ENCODE data around the gene POLA2.
"Not testable (repeated sequence)": the region's sequence is repeated elsewhere in the genome, so short reads cannot be mapped to it uniquely, and the experiment has no call there.

POLA2 gene

DNA sequence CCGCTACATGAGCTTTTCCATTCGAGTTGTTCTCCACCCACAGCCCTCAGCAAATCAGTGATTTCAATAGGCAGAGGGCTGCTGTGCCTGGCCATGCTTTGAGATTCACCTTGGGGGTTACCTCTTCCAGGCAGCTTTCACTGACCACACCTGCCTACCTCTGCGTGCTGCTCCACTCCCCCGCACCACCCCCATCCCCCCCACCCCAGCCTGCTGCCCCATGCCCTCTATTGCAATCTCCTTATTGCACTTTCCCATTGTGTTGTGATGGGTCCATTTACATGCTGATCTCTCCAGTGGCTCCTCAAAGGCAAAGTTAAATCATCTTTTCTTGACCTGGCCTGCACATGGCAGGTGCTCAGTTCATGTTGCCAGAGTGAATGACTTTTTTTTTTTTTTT is 18.0 kb upstream of the POLA2 start:
- peak; percentile 64 for DNase-seq (ENCODE audit: low read depth, low spot score)
- Histone ChIP-seq H3K9me3 (ENCODE audit: insufficient read depth, low read length) (peaks cover 13% of the 10 kb centered on the region; the same call in 1 of the 2 replicates), H3K9ac (ENCODE audit: insufficient read length, low read depth) (no peak overlapping the region), H3K36me3 (ENCODE audit: insufficient read depth, insufficient read length, low read length) (no peaks in the 10 kb centered on the region), H3K27me3 (ENCODE audit: insufficient read depth, insufficient read length) (no peaks in the 10 kb centered on the region), H3K4me3 (ENCODE audit: insufficient read length, low read depth) (no peak overlapping the region), H3K4me1 (ENCODE audit: insufficient read depth, insufficient read length) (peaks cover 4% of the 10 kb centered on the region)
- no peak for TF ChIP-seq YY1 (IDR thresholded peaks at IDR 0.05; ENCODE audit: insufficient read depth, insufficient read length)
- no peak for TF ChIP-seq ZNF274 (IDR thresholded peaks at IDR 0.05; ENCODE audit: low read depth, low read length)
- TF ChIP-seq SUZ12 (IDR thresholded peaks at IDR 0.05; ENCODE audit: extremely low read depth, insufficient read depth, insufficient read length): no peak

DNA sequence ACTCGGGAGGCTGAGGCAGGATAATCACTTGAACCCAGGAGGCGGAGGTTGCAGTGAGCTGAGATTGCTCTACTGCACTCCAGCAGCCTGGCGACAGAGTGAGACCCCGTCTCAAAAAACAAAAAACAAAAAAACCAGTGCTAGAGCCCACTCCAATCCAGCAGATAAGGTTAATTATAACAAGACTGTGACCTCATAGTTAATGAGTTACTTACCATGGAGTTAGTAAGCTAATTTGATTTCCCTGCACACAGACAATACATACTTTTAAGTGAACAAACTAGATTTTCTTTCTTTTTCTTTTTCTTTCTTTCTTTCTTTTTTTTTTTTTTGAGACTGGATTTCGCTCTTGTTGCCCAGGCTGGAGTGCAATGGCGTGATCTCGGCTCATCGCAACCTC is 16.7 kb upstream of the POLA2 start:
- peaks cover 13% of the 10 kb centered on the region; the same call in 1 of the 2 replicates for H3K9me3 ChIP-seq (ENCODE audit: insufficient read depth, low read length)
- H3K27me3 ChIP-seq (ENCODE audit: insufficient read depth, insufficient read length); H3K4me3 ChIP-seq (ENCODE audit: insufficient read length, low read depth); H3K9ac ChIP-seq (ENCODE audit: insufficient read length, low read depth); H3K4me1 ChIP-seq (ENCODE audit: insufficient read depth, insufficient read length); H3K36me3 ChIP-seq (ENCODE audit: insufficient read depth, insufficient read length, low read length); DNase-seq (ENCODE audit: low read depth, low spot score): not testable (repeated sequence)

DNA sequence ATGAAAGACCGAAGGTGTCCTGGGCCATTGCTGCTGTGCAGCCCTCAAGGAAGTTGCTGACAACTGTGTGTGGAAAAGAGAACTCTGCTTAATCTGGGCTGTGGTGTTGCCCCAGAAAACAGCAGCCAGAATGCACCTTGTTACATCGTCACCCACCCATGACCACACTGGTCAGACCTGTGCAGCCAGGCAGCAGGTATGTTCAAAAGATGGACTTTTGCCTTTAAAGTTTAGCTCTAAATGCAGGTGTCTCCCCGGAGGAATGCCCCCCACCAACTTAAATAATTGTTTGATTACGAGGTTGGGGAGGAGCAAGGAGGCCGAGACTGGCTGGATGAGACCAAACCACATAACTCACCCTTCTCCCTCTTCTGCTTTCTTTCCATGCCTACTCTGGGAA is 15.3 kb upstream of the POLA2 start:
- H3K9ac ChIP-seq (ENCODE audit: insufficient read length, low read depth): no peak overlapping the region
- no peak overlapping the region for H3K4me3 ChIP-seq (ENCODE audit: insufficient read length, low read depth)
- H3K9me3 ChIP-seq (ENCODE audit: insufficient read depth, low read length): peaks cover 11% of the 10 kb centered on the region; the same call in 1 of the 2 replicates
- no peaks in the 10 kb centered on the region for H3K27me3 ChIP-seq (ENCODE audit: insufficient read depth, insufficient read length)
- no peak for DNase-seq (ENCODE audit: low read depth, low spot score)
- H3K4me1 ChIP-seq (ENCODE audit: insufficient read depth, insufficient read length): peaks cover 4% of the 10 kb centered on the region
- H3K36me3 ChIP-seq (ENCODE audit: insufficient read depth, insufficient read length, low read length): no peaks in the 10 kb centered on the region
- TF ChIP-seq YY1 (IDR thresholded peaks at IDR 0.05; ENCODE audit: insufficient read depth, insufficient read length): no peak
- TF ChIP-seq SUZ12 (IDR thresholded peaks at IDR 0.05; ENCODE audit: extremely low read depth, insufficient read depth, insufficient read length): no peak
- TF ChIP-seq ZNF274 (IDR thresholded peaks at IDR 0.05; ENCODE audit: low read depth, low read length): no peak

DNA sequence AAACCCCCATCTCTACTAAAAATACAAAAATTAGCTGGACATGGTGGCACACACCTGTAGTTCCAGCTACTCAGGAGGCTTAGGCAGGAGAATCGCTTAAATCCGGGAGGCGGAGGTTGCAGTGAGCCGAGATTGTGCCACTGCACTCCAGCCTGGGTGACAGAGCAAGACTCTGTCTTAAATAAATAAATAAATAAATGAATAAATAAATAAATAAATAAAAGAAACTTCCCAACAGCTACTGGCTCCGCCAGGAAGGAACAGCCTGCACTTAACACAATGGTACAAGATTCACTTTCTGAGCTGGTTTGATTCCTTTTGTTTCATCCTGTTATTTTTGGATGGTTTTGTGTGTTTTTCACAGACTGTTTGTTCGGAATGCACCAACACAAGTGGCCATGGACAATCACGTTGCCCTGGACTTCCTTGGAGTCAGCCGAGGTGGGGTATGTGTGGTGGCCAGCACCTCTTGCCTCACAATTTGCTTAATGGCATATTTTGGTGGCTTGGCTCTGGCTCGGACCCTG is 13.5 kb upstream of the POLA2 start:
- not testable (repeated sequence) for H3K4me3 ChIP-seq (ENCODE audit: insufficient read length, low read depth); DNase-seq (ENCODE audit: low read depth, low spot score); H3K4me1 ChIP-seq (ENCODE audit: insufficient read depth, insufficient read length); H3K9ac ChIP-seq (ENCODE audit: insufficient read length, low read depth); H3K9me3 ChIP-seq (ENCODE audit: insufficient read depth, low read length); H3K27me3 ChIP-seq (ENCODE audit: insufficient read depth, insufficient read length); H3K36me3 ChIP-seq (ENCODE audit: insufficient read depth, insufficient read length, low read length)

DNA sequence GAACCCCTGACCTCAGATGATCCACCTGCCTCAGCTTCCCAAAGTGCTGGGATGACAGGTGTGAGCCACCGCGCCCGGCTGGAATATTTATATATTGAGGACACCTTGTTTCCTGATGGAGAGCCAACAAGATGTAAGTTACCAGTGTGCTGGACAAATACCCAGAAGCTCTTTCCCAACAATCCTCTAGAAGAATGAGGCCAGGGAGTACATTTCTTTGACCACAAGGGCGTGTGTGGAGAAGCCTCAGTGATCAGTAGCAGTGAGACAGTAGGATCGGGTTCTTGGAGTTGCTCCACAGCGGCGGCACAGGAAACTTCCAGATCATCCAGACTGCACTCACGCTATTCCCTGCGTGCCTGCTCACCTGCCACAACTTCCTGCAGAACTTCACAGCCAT is 10.3 kb upstream of the POLA2 start:
- no peaks in the 10 kb centered on the region for H3K9me3 ChIP-seq (ENCODE audit: insufficient read depth, low read length)
- TF ChIP-seq SUZ12 (IDR thresholded peaks at IDR 0.05; ENCODE audit: extremely low read depth, insufficient read depth, insufficient read length) (no peak), YY1 (IDR thresholded peaks at IDR 0.05; ENCODE audit: insufficient read depth, insufficient read length) (no peak), ZNF274 (IDR thresholded peaks at IDR 0.05; ENCODE audit: low read depth, low read length) (no peak)

DNA sequence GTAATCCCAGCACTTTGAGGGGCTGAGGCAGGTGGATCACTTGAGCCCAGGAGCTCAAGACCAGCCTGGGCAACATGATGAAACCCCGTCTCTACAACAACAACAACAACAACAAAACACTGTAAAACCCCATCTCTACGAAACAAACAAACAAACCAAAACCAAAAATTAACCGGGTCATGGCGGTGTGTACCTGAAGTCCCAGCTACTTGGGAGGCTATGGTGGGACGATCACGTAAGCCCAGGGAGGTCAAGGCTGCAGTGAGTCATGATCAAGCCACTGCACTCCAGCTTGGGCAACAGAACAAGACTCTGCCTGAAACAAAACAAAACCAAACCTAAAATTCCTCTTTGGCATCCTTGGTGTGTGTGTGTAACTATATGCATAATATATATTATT is 7.0 kb upstream of the POLA2 start:
- Histone ChIP-seq H3K27me3 (ENCODE audit: insufficient read depth, insufficient read length) (no peaks in the 10 kb centered on the region), H3K9me3 (ENCODE audit: insufficient read depth, low read length) (no peaks in the 10 kb centered on the region), H3K4me1 (ENCODE audit: insufficient read depth, insufficient read length) (no peaks in the 10 kb centered on the region), H3K4me3 (ENCODE audit: insufficient read length, low read depth) (no peak overlapping the region), H3K36me3 (ENCODE audit: insufficient read depth, insufficient read length, low read length) (no peaks in the 10 kb centered on the region), H3K9ac (ENCODE audit: insufficient read length, low read depth) (no peak overlapping the region)
- DNase-seq (ENCODE audit: low read depth, low spot score): no peak
- TF ChIP-seq ZNF274 (IDR thresholded peaks at IDR 0.05; ENCODE audit: low read depth, low read length): no peak

More for the DNA sequence above, 10.3 kb upstream of the POLA2 start:
- Histone ChIP-seq H3K36me3 (ENCODE audit: insufficient read depth, insufficient read length, low read length) (no peaks in the 10 kb centered on the region), H3K4me3 (ENCODE audit: insufficient read length, low read depth) (no peak overlapping the region), H3K4me1 (ENCODE audit: insufficient read depth, insufficient read length) (peaks cover under 1% of the 10 kb centered on the region), H3K9ac (ENCODE audit: insufficient read length, low read depth) (no peak overlapping the region), H3K27me3 (ENCODE audit: insufficient read depth, insufficient read length) (no peaks in the 10 kb centered on the region)
- no peak for DNase-seq (ENCODE audit: low read depth, low spot score)

DNA sequence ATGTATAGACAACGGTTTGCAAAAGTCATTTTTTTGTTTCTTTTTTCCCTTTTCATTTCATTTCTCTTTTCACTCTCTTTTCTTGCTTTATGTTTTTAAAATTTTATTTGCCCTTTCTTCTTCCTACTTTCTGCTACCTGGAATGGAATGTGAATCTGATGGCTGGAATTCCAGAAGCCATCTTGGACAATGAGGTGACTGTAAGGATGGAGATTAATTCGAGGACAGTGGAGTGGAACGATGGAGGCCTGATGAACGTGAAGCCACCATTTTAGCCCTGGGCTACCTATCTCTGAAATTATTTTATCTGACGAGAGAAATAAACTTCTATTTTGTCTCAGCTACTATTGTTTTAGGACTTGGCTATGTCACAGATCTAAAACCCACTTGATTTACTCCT is 2.8 kb upstream of the POLA2 start:
- H3K4me3 ChIP-seq (ENCODE audit: insufficient read length, low read depth): no peak overlapping the region
- no peak for DNase-seq (ENCODE audit: low read depth, low spot score)
- H3K9ac ChIP-seq (ENCODE audit: insufficient read length, low read depth): no peak overlapping the region

DNA sequence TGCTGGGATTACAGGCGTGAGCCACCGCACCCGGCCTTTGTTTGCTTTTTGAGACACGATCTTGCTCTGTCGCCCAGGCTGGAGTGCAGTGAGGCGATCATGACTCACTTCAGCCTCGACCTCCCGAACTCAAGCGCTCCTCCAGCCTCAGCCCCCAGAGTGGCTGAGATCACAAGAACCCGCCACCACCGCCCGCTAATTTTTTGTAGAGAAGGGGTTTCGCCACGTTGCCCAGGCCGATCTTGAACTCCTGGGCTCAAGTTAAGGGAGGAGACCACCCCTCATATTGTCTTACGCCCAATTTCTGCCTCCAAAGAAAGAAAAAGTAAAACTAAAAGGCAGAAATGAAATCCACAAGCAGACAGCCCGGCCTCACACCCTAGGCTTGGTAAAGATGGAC is 1.5 kb upstream of the POLA2 start:
- no peak for DNase-seq (ENCODE audit: low read depth, low spot score)
- peaks cover 15% of the 10 kb centered on the region for H3K36me3 ChIP-seq (ENCODE audit: insufficient read depth, insufficient read length, low read length)
- no peak overlapping the region for H3K4me3 ChIP-seq (ENCODE audit: insufficient read length, low read depth)
- no peaks in the 10 kb centered on the region for H3K4me1 ChIP-seq (ENCODE audit: insufficient read depth, insufficient read length)
- TF ChIP-seq YY1 (IDR thresholded peaks at IDR 0.05; ENCODE audit: insufficient read depth, insufficient read length): no peak
- TF ChIP-seq ZNF274 (IDR thresholded peaks at IDR 0.05; ENCODE audit: low read depth, low read length): no peak
- TF ChIP-seq SUZ12 (IDR thresholded peaks at IDR 0.05; ENCODE audit: extremely low read depth, insufficient read depth, insufficient read length): no peak
- no peaks in the 10 kb centered on the region for H3K27me3 ChIP-seq (ENCODE audit: insufficient read depth, insufficient read length)
- H3K9me3 ChIP-seq (ENCODE audit: insufficient read depth, low read length): no peaks in the 10 kb centered on the region
- H3K9ac ChIP-seq (ENCODE audit: insufficient read length, low read depth): no peak overlapping the region

More for the DNA sequence above, 2.8 kb upstream of the POLA2 start:
- H3K9me3 ChIP-seq (ENCODE audit: insufficient read depth, low read length): no peaks in the 10 kb centered on the region
- no peak for TF ChIP-seq YY1 (IDR thresholded peaks at IDR 0.05; ENCODE audit: insufficient read depth, insufficient read length)
- TF ChIP-seq SUZ12 (IDR thresholded peaks at IDR 0.05; ENCODE audit: extremely low read depth, insufficient read depth, insufficient read length): no peak
- TF ChIP-seq ZNF274 (IDR thresholded peaks at IDR 0.05; ENCODE audit: low read depth, low read length): no peak
- no peaks in the 10 kb centered on the region for H3K27me3 ChIP-seq (ENCODE audit: insufficient read depth, insufficient read length)
- H3K36me3 ChIP-seq (ENCODE audit: insufficient read depth, insufficient read length, low read length): peaks cover 3% of the 10 kb centered on the region
- no peaks in the 10 kb centered on the region for H3K4me1 ChIP-seq (ENCODE audit: insufficient read depth, insufficient read length)
